HL-60 (cell line): ENCODE results near the gene RBP2.

Source experiments
- DNase-seq, 2 experiments: peaks; one replicate each; pipeline ENCODE4 v3.0.0-alpha.2; 2010 to 2020; ENCODE audit warnings: low read depth in 1 of 2, low spot score in 1 of 2
- H3K27ac ChIP-seq: fragments of 250-450 bp; sonication (Bioruptor Pico); replicated peaks from 2 replicates; pipeline ENCODE4 v1.5.1; 2020; ENCODE audit warnings: mild to moderate bottlenecking, moderate library complexity
- H3K27me3 ChIP-seq: fragments of 250-450 bp; sonication (Bioruptor Pico); 2 replicates; pipeline ENCODE4 v1.5.1; 2021; ENCODE audit warnings: mild to moderate bottlenecking, moderate library complexity; ENCODE audit not compliant: insufficient read depth, poor library complexity, severe bottlenecking
- H3K4me3 ChIP-seq: replicated peaks from 2 replicates; pipeline ENCODE4 v1.5.1; 2011; ENCODE audit warnings: mild to moderate bottlenecking, control low read depth, low read length; ENCODE audit not compliant: insufficient read depth
- GABPA ChIP-seq: IDR thresholded peaks from 2 replicates; pipeline ENCODE4 v1.6.1; 2012; ENCODE audit warnings: low read depth
- POLR2AphosphoS5 ChIP-seq: IDR thresholded peaks from 2 replicates; pipeline ENCODE4 v1.6.1; 2012; ENCODE audit warnings: low read depth
- SPI1 ChIP-seq: IDR thresholded peaks from 2 replicates; pipeline ENCODE4 v1.6.1; 2012; ENCODE audit warnings: low read depth, mild to moderate bottlenecking, borderline replicate concordance
- TF ChIP-seq, protein P1 (sequence below): IDR thresholded peaks from one replicate; pipeline ENCODE4 v1.5.1; 2011; ENCODE audit warnings: low read length, control low read depth, inconsistent platforms; ENCODE audit not compliant: insufficient read depth
- TF ChIP-seq, protein P2 (sequence below): IDR thresholded peaks from 2 replicates; pipeline ENCODE4 v1.6.1; 2012; ENCODE audit warnings: low read depth; ENCODE audit not compliant: insufficient replicate concordance

The RBP2 gene

DNA sequence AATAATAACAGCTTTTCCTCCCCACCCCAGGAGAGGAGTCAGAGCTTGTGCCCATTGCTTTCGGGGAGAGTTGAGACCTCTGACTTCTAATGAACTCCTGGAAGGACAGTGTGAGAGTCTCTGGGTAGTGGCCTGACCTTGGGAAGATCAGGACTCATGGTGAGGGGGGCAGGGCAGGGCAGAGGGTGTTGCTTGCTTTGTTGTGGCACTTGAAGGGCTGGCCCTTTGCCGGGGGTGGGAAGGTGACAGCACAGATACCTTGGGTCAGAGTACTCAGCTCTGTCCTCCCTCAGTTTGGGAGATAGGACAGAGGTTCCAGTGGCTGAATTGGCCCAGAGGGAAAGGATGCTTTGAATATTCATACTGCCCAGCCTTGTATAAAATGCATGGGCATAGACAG, 15.8 kb downstream of the RBP2 start:
- Histone ChIP-seq H3K27me3 (no peaks in the 10 kb centered on the region), H3K4me3 (no peak overlapping the region), H3K27ac (no peak overlapping the region)
- TF ChIP-seq POLR2AphosphoS5: no peak
- TF ChIP-seq, protein P1, sequence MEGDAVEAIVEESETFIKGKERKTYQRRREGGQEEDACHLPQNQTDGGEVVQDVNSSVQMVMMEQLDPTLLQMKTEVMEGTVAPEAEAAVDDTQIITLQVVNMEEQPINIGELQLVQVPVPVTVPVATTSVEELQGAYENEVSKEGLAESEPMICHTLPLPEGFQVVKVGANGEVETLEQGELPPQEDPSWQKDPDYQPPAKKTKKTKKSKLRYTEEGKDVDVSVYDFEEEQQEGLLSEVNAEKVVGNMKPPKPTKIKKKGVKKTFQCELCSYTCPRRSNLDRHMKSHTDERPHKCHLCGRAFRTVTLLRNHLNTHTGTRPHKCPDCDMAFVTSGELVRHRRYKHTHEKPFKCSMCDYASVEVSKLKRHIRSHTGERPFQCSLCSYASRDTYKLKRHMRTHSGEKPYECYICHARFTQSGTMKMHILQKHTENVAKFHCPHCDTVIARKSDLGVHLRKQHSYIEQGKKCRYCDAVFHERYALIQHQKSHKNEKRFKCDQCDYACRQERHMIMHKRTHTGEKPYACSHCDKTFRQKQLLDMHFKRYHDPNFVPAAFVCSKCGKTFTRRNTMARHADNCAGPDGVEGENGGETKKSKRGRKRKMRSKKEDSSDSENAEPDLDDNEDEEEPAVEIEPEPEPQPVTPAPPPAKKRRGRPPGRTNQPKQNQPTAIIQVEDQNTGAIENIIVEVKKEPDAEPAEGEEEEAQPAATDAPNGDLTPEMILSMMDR: no peak
- DNase-seq: no peak

DNA sequence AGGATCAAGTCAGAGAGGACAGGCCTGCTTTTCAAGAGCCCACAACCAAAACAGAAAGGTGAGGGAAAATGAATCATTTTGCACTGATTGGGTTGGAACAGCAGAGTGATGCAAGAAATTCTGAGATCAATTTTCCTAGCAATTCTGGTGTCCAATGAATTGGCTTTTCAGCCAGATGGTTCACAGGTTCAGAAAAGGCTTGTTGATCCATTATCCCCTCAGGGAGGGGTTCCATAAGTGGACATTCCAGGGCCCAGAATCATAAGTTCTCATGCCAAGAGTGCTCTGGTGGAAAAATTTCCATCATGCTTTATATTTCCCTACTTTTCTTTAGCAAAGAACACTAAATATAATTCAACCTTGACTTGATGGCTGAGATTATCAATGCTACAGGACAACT, 16.2 kb downstream of the RBP2 start:
- DNase-seq: no peak
- H3K27me3 ChIP-seq: no peaks in the 10 kb centered on the region
- no peak overlapping the region for H3K27ac ChIP-seq
- TF ChIP-seq, protein P2, sequence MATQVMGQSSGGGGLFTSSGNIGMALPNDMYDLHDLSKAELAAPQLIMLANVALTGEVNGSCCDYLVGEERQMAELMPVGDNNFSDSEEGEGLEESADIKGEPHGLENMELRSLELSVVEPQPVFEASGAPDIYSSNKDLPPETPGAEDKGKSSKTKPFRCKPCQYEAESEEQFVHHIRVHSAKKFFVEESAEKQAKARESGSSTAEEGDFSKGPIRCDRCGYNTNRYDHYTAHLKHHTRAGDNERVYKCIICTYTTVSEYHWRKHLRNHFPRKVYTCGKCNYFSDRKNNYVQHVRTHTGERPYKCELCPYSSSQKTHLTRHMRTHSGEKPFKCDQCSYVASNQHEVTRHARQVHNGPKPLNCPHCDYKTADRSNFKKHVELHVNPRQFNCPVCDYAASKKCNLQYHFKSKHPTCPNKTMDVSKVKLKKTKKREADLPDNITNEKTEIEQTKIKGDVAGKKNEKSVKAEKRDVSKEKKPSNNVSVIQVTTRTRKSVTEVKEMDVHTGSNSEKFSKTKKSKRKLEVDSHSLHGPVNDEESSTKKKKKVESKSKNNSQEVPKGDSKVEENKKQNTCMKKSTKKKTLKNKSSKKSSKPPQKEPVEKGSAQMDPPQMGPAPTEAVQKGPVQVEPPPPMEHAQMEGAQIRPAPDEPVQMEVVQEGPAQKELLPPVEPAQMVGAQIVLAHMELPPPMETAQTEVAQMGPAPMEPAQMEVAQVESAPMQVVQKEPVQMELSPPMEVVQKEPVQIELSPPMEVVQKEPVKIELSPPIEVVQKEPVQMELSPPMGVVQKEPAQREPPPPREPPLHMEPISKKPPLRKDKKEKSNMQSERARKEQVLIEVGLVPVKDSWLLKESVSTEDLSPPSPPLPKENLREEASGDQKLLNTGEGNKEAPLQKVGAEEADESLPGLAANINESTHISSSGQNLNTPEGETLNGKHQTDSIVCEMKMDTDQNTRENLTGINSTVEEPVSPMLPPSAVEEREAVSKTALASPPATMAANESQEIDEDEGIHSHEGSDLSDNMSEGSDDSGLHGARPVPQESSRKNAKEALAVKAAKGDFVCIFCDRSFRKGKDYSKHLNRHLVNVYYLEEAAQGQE: no peak
- TF ChIP-seq, protein P1: no peak
- TF ChIP-seq SPI1 (no peak), GABPA (no peak), POLR2AphosphoS5 (no peak)
- no peak overlapping the region for H3K4me3 ChIP-seq

DNA sequence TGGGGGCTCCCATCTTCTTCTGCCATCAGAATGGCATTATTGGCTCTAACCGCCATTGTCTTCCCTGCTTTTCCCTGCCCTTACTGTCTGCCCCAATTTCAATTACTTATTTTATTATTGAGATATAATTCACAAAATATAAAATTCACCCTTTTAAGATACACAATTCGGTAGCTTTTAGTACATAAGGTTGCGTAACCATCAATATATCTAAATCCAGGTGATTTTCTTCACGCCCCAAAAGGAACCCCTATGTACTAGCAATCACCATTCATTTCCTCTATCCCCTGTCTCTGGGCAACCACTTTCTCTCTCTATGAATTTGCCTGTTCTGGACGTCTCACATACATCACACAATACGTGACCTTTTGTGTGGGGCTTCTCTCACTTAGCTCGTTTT, 18.0 kb downstream of the RBP2 start:
- TF ChIP-seq SPI1 (no peak), POLR2AphosphoS5 (no peak), GABPA (no peak)
- TF ChIP-seq, protein P1: no peak
- TF ChIP-seq, protein P2: no peak
- H3K27ac ChIP-seq: no peak overlapping the region
- no peak for DNase-seq
- no peak overlapping the region for H3K4me3 ChIP-seq
- no peaks in the 10 kb centered on the region for H3K27me3 ChIP-seq

GRCh38 chr3:139457066-139457465, 19.2 kb downstream of the RBP2 start:
- no peaks in the 10 kb centered on the region for H3K27me3 ChIP-seq
- no peak overlapping the region for H3K27ac ChIP-seq
- no peak overlapping the region for H3K4me3 ChIP-seq
- DNase-seq: no peak
- TF ChIP-seq SPI1 (no peak), GABPA (no peak), POLR2AphosphoS5 (no peak)
